Activated T-cell treated with anti-CD3 and anti-CD28 coated beads, Interleukin-2, amount 50 U/mL, for 4 hours (primary cell): ENCODE data around the gene GRM4. TPM values are rescaled to one million over a fixed set of nuclear protein-coding genes. Genes with fewer than 3 reads are reported as not detected.
"Not testable (repeated sequence)": the region's sequence is repeated elsewhere in the genome, so short reads cannot be mapped to it uniquely, and the experiment has no call there.

Experiments used
- ATAC-seq, 2 donors: fragments of 200-7000 bp; cut with Tn5 transposase; one replicate each; pipeline ENCODE4 v1.10.0; 2021
- DNase-seq: peaks from one replicate; pipeline ENCODE4 v3.0.0-alpha.2; 2020
- H3K27me3 Mint-ChIP-seq: one replicate; pipeline ENCODE4 v1.8.0; 2021; ENCODE audit warnings: low read depth, mixed read lengths
- H3K36me3 Mint-ChIP-seq: one replicate; pipeline ENCODE4 v1.8.0; 2022; ENCODE audit warnings: mixed read lengths; ENCODE audit not compliant: insufficient read depth
- H3K4me1 Mint-ChIP-seq: one replicate; pipeline ENCODE4 v1.8.0; 2021; ENCODE audit warnings: low read depth, mixed read lengths
- H3K4me3 Mint-ChIP-seq: one replicate; pipeline ENCODE4 v1.8.0; 2021; ENCODE audit warnings: mild to moderate bottlenecking, moderate library complexity, mixed read lengths
- H3K9me3 Mint-ChIP-seq: one replicate; pipeline ENCODE4 v1.8.0; 2021; ENCODE audit warnings: mixed read lengths
- total RNA-seq, 3 donors: library from RNA; stranded (reverse); gene quantifications; one replicate each; pipeline ENCODE4 v1.2.1, GENCODE V29; 2021

GRM4 gene
- total RNA-seq, 3 donors from 2014 or later, result 0.25 to 0.29 TPM; not detected in 1

- H3K4me1 Mint-ChIP-seq, result no peaks in the 10 kb centered on the region
- DNase-seq, result peak; percentile 67
Observed at GRCh38 chr6:34027445-34027936, 118.4 kb downstream of the GRM4 start.

GRCh38 chr6:34025861-34026260 is 120.0 kb downstream of the GRM4 start:
- ATAC-seq, result no peak
- Mint-ChIP-seq H3K4me3 (no peak overlapping the region), H3K36me3 (no peaks in the 10 kb centered on the region), H3K4me1 (no peaks in the 10 kb centered on the region), H3K27me3 (peaks cover 3% of the 10 kb centered on the region), H3K9me3 (no peaks in the 10 kb centered on the region)
- no peak for DNase-seq

More at GRCh38 chr6:34027445-34027936, 118.4 kb downstream of the GRM4 start:
- Mint-ChIP-seq H3K27me3 (peaks cover 2% of the 10 kb centered on the region), H3K4me3 (no peak overlapping the region), H3K36me3 (no peaks in the 10 kb centered on the region), H3K9me3 (no peaks in the 10 kb centered on the region)
- ATAC-seq, result peak; percentile 66 to 83

- ATAC-seq (no peak), DNase-seq (no peak)
- Mint-ChIP-seq H3K36me3 (no peaks in the 10 kb centered on the region), H3K9me3 (no peaks in the 10 kb centered on the region), H3K4me1 (no peaks in the 10 kb centered on the region), H3K4me3 (no peak overlapping the region), H3K27me3 (peaks cover 3% of the 10 kb centered on the region)
Observed at GRCh38 chr6:34025112-34025807, 120.6 kb downstream of the GRM4 start.

GRCh38 chr6:34022873-34023255 is 123.0 kb downstream of the GRM4 start:
- no peaks in the 10 kb centered on the region for H3K36me3 Mint-ChIP-seq
- no peak for ATAC-seq
- DNase-seq, result no peak
- no peak overlapping the region for H3K4me3 Mint-ChIP-seq
- no peaks in the 10 kb centered on the region for H3K4me1 Mint-ChIP-seq
- H3K9me3 Mint-ChIP-seq, result no peaks in the 10 kb centered on the region
- H3K27me3 Mint-ChIP-seq, result peaks cover 3% of the 10 kb centered on the region

GRCh38 chr6:34022250-34022872 is 123.5 kb downstream of the GRM4 start:
- Mint-ChIP-seq H3K27me3 (peaks cover 3% of the 10 kb centered on the region), H3K4me1 (no peaks in the 10 kb centered on the region), H3K36me3 (no peaks in the 10 kb centered on the region), H3K4me3 (no peak overlapping the region), H3K9me3 (no peaks in the 10 kb centered on the region)
- DNase-seq, result no peak
- no peak for ATAC-seq

GRCh38 chr6:34021554-34022190 is 124.2 kb downstream of the GRM4 start:
- H3K4me3 Mint-ChIP-seq, result no peak overlapping the region
- no peaks in the 10 kb centered on the region for H3K36me3 Mint-ChIP-seq
- peaks cover 3% of the 10 kb centered on the region for H3K27me3 Mint-ChIP-seq
- ATAC-seq, result no peak
- DNase-seq, result no peak
- no peaks in the 10 kb centered on the region for H3K9me3 Mint-ChIP-seq
- no peaks in the 10 kb centered on the region for H3K4me1 Mint-ChIP-seq

GRCh38 chr6:34020807-34021553 is 124.9 kb downstream of the GRM4 start:
- Mint-ChIP-seq H3K9me3 (no peaks in the 10 kb centered on the region), H3K4me1 (no peaks in the 10 kb centered on the region), H3K27me3 (peaks cover 3% of the 10 kb centered on the region), H3K36me3 (no peaks in the 10 kb centered on the region), H3K4me3 (no peak overlapping the region)
- ATAC-seq (no peak), DNase-seq (no peak)

GRCh38 chr6:34020278-34020677 is 125.6 kb downstream of the GRM4 start:
- Mint-ChIP-seq H3K36me3 (no peaks in the 10 kb centered on the region), H3K9me3 (no peaks in the 10 kb centered on the region), H3K4me3 (no peak overlapping the region), H3K27me3 (peaks cover 3% of the 10 kb centered on the region), H3K4me1 (no peaks in the 10 kb centered on the region)
- ATAC-seq (no peak), DNase-seq (no peak)

GRCh38 chr6:34018961-34019606 is 126.8 kb downstream of the GRM4 start:
- no peak for DNase-seq
- Mint-ChIP-seq H3K27me3 (peaks cover 3% of the 10 kb centered on the region), H3K4me1 (no peaks in the 10 kb centered on the region), H3K9me3 (no peaks in the 10 kb centered on the region), H3K36me3 (no peaks in the 10 kb centered on the region), H3K4me3 (no peak overlapping the region)
- ATAC-seq, result no peak

- no peaks in the 10 kb centered on the region for H3K9me3 Mint-ChIP-seq
- no peak for ATAC-seq
Observed at GRCh38 chr6:34018026-34018425, 127.9 kb downstream of the GRM4 start.

GRCh38 chr6:34017106-34017805 is 128.6 kb downstream of the GRM4 start:
- DNase-seq, result no peak
- no peak overlapping the region for H3K4me3 Mint-ChIP-seq
- no peak for ATAC-seq
- H3K4me1 Mint-ChIP-seq, result no peaks in the 10 kb centered on the region
- H3K36me3 Mint-ChIP-seq, result no peaks in the 10 kb centered on the region
- peaks cover 2% of the 10 kb centered on the region for H3K27me3 Mint-ChIP-seq
- H3K9me3 Mint-ChIP-seq, result no peaks in the 10 kb centered on the region

More at GRCh38 chr6:34018026-34018425, 127.9 kb downstream of the GRM4 start:
- H3K27me3 Mint-ChIP-seq, result peaks cover 3% of the 10 kb centered on the region
- H3K36me3 Mint-ChIP-seq, result no peaks in the 10 kb centered on the region
- no peak overlapping the region for H3K4me3 Mint-ChIP-seq
- H3K4me1 Mint-ChIP-seq, result no peaks in the 10 kb centered on the region
- DNase-seq, result no peak

- H3K9me3 Mint-ChIP-seq, H3K4me1 Mint-ChIP-seq, ATAC-seq, H3K4me3 Mint-ChIP-seq, H3K27me3 Mint-ChIP-seq, H3K36me3 Mint-ChIP-seq, DNase-seq: not testable (repeated sequence)
Observed at GRCh38 chr6:34016573-34016972, 129.3 kb downstream of the GRM4 start.

- H3K36me3 Mint-ChIP-seq, result no peaks in the 10 kb centered on the region
- no peaks in the 10 kb centered on the region for H3K27me3 Mint-ChIP-seq
- DNase-seq (no peak), ATAC-seq (no peak)
- no peaks in the 10 kb centered on the region for H3K9me3 Mint-ChIP-seq
- no peaks in the 10 kb centered on the region for H3K4me1 Mint-ChIP-seq
- no peak overlapping the region for H3K4me3 Mint-ChIP-seq
Observed at GRCh38 chr6:34015586-34015985, 130.3 kb downstream of the GRM4 start.
